ENCODE results near the gene TMEM271.
"Not testable (repeated sequence)": the region's sequence is repeated elsewhere in the genome, so short reads cannot be mapped to it uniquely, and the experiment has no call there.

The TMEM271 gene

DNA sequence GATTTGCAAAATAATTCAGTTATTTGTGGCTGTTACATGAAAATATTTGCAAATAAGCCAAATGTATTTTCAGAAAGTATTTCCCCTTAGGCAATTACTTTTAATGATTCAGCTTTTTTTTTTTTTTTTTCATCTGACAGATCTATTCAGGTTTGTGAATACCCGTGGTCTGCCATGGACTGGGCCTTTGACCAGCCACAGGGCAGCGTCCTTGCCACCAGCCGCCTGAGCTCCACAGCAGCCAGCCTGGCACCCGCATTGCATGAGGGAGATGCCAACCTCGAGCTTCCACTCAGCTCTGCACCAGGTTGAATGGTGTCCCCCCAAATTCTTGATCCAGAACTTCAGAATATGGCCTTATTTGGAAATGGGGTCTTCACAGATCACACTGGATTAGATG is 14.7 kb downstream of the TMEM271 start:
- DNase-seq (ENCODE audit: low read depth): no peak
- no peak overlapping the region for H3K4me3 ChIP-seq (ENCODE audit: low read depth, low read length)
- TF ChIP-seq, protein P1, sequence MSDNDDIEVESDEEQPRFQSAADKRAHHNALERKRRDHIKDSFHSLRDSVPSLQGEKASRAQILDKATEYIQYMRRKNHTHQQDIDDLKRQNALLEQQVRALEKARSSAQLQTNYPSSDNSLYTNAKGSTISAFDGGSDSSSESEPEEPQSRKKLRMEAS (IDR thresholded peaks at IDR 0.05; ENCODE audit: low read depth, low read length): no peak

DNA sequence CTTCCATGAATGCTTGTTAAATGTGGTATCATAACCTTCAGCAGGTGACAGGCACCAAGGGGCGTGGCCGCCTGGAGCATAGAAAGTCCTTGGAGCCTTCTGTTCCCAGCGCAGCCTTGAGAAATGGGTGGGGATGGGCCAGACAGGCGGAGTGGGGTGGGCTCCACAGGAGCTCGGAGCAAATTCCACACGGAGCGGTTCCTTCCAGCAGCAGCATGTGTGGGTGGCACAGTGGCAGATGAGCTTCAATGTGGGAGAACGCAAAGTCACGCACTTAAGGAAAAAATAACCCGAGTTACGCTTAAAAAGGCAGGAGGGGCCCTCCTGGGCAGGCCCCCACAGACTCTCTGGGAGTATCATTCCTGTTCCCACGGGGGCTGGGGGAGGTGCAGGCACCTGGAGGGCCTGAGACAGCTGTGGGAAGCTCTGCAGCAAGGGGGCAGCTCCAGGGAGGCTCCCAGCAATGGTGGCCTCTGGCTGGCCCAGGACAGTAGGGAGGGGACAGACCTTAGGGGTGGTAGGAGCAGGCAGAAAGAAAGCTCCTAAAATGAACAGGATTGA is 15.3 kb downstream of the TMEM271 start:
- no peak for DNase-seq (ENCODE audit: low read depth)
- TF ChIP-seq, protein P1 (IDR thresholded peaks at IDR 0.05; ENCODE audit: low read depth, low read length): no peak
- TF ChIP-seq MYC (IDR thresholded peaks at IDR 0.05; ENCODE audit: low read depth, low read length) (no peak), POLR2A (IDR thresholded peaks at IDR 0.05; ENCODE audit: extremely low read depth, insufficient read length) (no peak)
- TF ChIP-seq, protein P2, sequence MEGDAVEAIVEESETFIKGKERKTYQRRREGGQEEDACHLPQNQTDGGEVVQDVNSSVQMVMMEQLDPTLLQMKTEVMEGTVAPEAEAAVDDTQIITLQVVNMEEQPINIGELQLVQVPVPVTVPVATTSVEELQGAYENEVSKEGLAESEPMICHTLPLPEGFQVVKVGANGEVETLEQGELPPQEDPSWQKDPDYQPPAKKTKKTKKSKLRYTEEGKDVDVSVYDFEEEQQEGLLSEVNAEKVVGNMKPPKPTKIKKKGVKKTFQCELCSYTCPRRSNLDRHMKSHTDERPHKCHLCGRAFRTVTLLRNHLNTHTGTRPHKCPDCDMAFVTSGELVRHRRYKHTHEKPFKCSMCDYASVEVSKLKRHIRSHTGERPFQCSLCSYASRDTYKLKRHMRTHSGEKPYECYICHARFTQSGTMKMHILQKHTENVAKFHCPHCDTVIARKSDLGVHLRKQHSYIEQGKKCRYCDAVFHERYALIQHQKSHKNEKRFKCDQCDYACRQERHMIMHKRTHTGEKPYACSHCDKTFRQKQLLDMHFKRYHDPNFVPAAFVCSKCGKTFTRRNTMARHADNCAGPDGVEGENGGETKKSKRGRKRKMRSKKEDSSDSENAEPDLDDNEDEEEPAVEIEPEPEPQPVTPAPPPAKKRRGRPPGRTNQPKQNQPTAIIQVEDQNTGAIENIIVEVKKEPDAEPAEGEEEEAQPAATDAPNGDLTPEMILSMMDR (IDR thresholded peaks at IDR 0.05; ENCODE audit: low read depth, low read length): no peak
- H3K4me3 ChIP-seq (ENCODE audit: low read depth, low read length): no peak overlapping the region

DNA sequence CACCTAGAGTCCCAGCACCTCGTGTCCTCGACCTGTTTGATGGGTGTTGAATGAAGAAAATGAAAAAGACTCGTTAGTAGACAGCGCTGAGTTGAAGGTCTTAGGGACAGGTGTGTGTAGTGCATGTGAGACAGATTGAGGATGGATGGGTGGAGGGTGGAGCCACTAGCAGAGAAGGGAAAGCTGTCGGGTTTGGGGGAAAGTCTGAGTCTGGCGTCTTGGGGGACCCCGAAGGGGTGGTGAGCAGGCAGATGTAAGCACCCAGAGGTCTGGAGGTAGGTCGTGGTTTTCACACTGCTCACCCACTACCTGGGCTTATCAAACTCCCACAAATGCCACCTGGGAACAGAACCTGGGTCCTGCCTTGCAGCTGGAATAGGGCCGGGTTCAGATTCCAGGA is 16.0 kb downstream of the TMEM271 start:
- H3K4me3 ChIP-seq (ENCODE audit: low read depth, low read length): no peak overlapping the region
- TF ChIP-seq, protein P2 (IDR thresholded peaks at IDR 0.05; ENCODE audit: low read depth, low read length): no peak
- TF ChIP-seq MYC (IDR thresholded peaks at IDR 0.05; ENCODE audit: low read depth, low read length) (no peak), POLR2A (IDR thresholded peaks at IDR 0.05; ENCODE audit: extremely low read depth, insufficient read length) (no peak)
- TF ChIP-seq, protein P1 (IDR thresholded peaks at IDR 0.05; ENCODE audit: low read depth, low read length): no peak
- DNase-seq (ENCODE audit: low read depth): no peak

DNA sequence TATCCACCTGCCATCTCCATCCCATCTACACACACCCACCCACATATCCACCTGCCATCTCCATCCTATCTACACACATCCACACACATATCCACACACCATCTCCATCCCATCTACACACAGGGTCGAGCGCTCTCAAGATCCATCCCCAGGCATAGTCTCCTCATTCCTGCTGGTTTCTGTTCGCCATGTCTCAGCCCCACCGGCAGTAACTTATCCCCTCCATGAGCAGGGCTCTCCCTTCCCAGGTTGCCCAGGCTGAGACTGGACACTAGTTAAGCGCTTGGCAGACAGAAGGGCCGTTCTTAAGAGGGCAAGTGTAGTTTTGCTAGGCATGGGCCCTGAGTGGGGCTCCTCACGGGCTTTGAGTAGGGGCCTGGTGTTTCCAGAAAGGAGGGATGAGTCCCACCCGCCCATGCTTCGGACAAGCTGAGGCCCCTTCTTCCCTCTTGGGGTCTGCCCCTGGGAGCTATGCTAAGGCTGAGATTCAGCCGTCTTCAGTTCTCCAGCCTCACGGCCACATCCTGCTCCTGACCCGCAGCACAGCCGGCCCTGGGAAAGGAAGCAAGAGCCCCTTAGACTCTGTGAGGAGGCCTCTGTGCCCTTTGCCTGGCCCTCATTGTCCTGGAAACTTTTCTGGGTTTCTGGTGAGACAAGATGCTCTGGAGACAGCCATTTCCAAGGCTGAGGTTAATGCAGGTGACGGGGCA is 20.4 kb downstream of the TMEM271 start:
- no peak overlapping the region for H3K4me3 ChIP-seq (ENCODE audit: low read depth, low read length)
- TF ChIP-seq, protein P2 (IDR thresholded peaks at IDR 0.05; ENCODE audit: low read depth, low read length): no peak
- no peak for TF ChIP-seq POLR2A (IDR thresholded peaks at IDR 0.05; ENCODE audit: extremely low read depth, insufficient read length)
- no peak for TF ChIP-seq MYC (IDR thresholded peaks at IDR 0.05; ENCODE audit: low read depth, low read length)
- TF ChIP-seq, protein P1 (IDR thresholded peaks at IDR 0.05; ENCODE audit: low read depth, low read length): no peak
- no peak for DNase-seq (ENCODE audit: low read depth)

DNA sequence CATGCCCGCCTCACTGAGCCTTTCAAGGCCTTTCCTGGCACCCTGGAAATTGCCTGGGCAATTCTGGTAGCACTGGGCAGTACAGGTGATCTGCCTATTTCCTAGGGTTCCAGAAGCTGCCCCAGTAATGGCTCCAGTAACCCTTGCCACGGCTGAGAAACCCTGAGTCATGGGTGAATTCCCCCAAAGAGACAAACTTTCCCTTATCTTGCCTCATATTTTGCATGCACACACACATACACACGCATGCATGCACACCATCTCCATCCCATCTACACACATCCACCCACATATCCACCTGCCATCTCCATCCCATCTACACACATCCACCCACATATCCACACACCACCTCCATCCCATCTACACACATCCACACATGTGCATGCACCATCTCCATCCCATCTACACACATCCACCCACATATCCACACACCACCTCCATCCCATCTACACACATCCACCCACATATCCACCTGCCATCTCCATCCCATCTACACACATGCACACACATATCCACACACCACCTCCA is 21.2 kb downstream of the TMEM271 start:
- DNase-seq (ENCODE audit: low read depth); H3K4me3 ChIP-seq (ENCODE audit: low read depth, low read length): not testable (repeated sequence)

DNA sequence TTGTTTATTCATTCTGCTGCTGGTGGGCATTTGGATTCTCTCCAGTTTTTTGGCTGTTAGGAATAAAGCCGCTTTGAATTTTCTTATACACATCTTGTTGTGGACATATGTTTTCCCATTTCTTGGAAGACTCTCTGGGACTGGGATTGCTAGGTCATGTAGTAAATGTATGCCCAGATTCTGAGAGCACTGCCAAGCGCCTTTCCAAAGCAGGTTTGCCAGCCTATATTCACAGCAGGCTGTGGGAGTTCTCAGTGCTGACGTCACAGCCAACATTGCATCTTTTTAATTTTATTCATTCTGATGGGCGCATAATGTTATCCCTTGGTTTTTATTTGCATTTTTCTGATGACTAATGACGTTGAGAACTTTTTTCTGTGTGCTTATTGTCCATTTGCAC is 24.1 kb downstream of the TMEM271 start:
- DNase-seq (ENCODE audit: low read depth): no peak
- no peak overlapping the region for H3K4me3 ChIP-seq (ENCODE audit: low read depth, low read length)
- TF ChIP-seq, protein P2 (IDR thresholded peaks at IDR 0.05; ENCODE audit: low read depth, low read length): no peak
- TF ChIP-seq POLR2A (IDR thresholded peaks at IDR 0.05; ENCODE audit: extremely low read depth, insufficient read length) (no peak), MYC (IDR thresholded peaks at IDR 0.05; ENCODE audit: low read depth, low read length) (no peak)
- TF ChIP-seq, protein P1 (IDR thresholded peaks at IDR 0.05; ENCODE audit: low read depth, low read length): no peak

DNA sequence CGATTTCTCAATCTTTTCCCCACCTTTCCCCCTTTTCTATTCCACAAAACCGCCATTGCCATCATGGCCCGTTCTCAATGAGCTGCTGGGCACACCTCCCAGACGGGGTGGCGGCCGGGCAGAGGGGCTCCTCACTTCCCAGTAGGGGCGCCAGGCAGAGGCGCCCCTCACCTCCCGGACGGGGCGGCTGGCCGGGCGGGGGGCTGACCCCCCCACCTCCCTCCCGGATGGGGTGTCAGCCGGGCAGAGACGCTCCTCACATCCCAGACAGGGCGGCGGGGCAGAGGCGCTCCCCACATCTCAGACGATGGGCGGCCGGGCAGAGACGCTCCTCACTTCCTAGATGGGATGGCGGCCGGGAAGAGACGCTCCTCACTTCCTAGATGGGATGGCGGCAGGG is 25.8 kb downstream of the TMEM271 start:
- H3K4me3 ChIP-seq (ENCODE audit: low read depth, low read length): not testable (repeated sequence)

More for the DNA sequence above, 25.8 kb downstream of the TMEM271 start:
- not testable (repeated sequence) for DNase-seq (ENCODE audit: low read depth)

Data from NB4 (cell line).